IMR-90 (cell line): Measurements from ENCODE around the gene VSTM5. TPM values are rescaled to one million over a fixed set of nuclear protein-coding genes. Genes with fewer than 3 reads are reported as not detected.

ENCODE experiments used
- ATAC-seq: fragments of 200-7000 bp; cut with Tn5 transposase; 2 replicates; pipeline ENCODE4 v1.9.1; 2020; ENCODE audit warnings: low read depth, mild to moderate bottlenecking, moderate library complexity
- BruUV-seq: library from RNA; stranded (reverse); fragments of 400-500 nt; replicated peaks from 2 replicates; lab custom pipeline; 2021; lab: Mats Ljungman, UMichigan
- CTCF ChIA-PET: fragments of 300-600 bp; formaldehyde crosslinking; extraction: SDS; loops from one replicate; lab custom pipeline; 2021; ENCODE audit warnings: antibody characterized with exemption; lab: Yijun Ruan, JAX
- POLR2A ChIA-PET: fragments of 300-600 bp; sonication (Branson Sonifier 250); formaldehyde crosslinking; loops from one replicate; lab custom pipeline; 2022; ENCODE audit warnings: antibody characterized with exemption; ENCODE audit not compliant: unreplicated experiment; lab: Charles Lee
- DNase-seq: peaks from one replicate; pipeline ENCODE4 v3.0.0; 2013
- H2AFZ ChIP-seq: replicated peaks from 2 replicates; pipeline ENCODE3; 2013; ENCODE audit warnings: low read length, mild to moderate bottlenecking; ENCODE audit not compliant: poor library complexity
- H2AK5ac ChIP-seq: 2 replicates; pipeline ENCODE4 v1.6.1; 2013; ENCODE audit warnings: low read depth, low read length, inconsistent platforms
- H2AK9ac ChIP-seq: replicated peaks from 2 replicates; pipeline ENCODE3; 2013; ENCODE audit warnings: mild to moderate bottlenecking, low read depth, low read length, moderate library complexity; ENCODE audit not compliant: poor library complexity
- H2BK120ac ChIP-seq: 2 replicates; pipeline ENCODE4 v1.6.1; 2013; ENCODE audit warnings: low read depth, low read length, inconsistent platforms
- H2BK15ac ChIP-seq: 3 replicates; pipeline ENCODE4 v1.6.1; 2013; ENCODE audit warnings: low read depth, low read length, inconsistent platforms
- H2BK20ac ChIP-seq: 2 replicates; pipeline ENCODE4 v1.6.1; 2013; ENCODE audit warnings: low read depth, mild to moderate bottlenecking, inconsistent platforms, low read length, moderate library complexity
- H2BK5ac ChIP-seq: 2 replicates; pipeline ENCODE4 v1.6.1; 2013; ENCODE audit warnings: mild to moderate bottlenecking, low read depth, low read length, inconsistent platforms; ENCODE audit not compliant: poor library complexity, severe bottlenecking
- H3K14ac ChIP-seq: replicated peaks from 2 replicates; pipeline ENCODE4 v1.6.1; 2013; ENCODE audit warnings: low read depth, low read length, inconsistent platforms
- H3K18ac ChIP-seq: 2 replicates; pipeline ENCODE4 v1.6.1; 2013; ENCODE audit warnings: low read depth, low read length, control low read depth
- H3K23ac ChIP-seq: 2 replicates; pipeline ENCODE4 v1.6.1; 2013; ENCODE audit warnings: low read depth, low read length, inconsistent platforms
- H3K27ac ChIP-seq: 2 replicates; pipeline ENCODE4 v1.5.1; 2013; ENCODE audit warnings: mild to moderate bottlenecking, control low read depth, low read length; ENCODE audit not compliant: insufficient read depth
- H3K27me3 ChIP-seq: 2 replicates; pipeline ENCODE4 v1.6.1; 2013; ENCODE audit warnings: low read length; ENCODE audit not compliant: control insufficient read depth, insufficient read depth
- H3K36me3 ChIP-seq: 2 replicates; pipeline ENCODE4 v1.6.1; 2013; ENCODE audit warnings: low read length, mixed read lengths; ENCODE audit not compliant: control insufficient read depth, insufficient read depth
- H3K4ac ChIP-seq: 2 replicates; pipeline ENCODE4 v1.6.1; 2013; ENCODE audit warnings: low read depth, low read length, inconsistent platforms
- H3K4me1 ChIP-seq: 2 replicates; pipeline ENCODE4 v1.6.1; 2013; ENCODE audit warnings: low read length, mixed read lengths; ENCODE audit not compliant: control insufficient read depth, insufficient read depth
- H3K4me2 ChIP-seq: 2 replicates; pipeline ENCODE4 v1.6.1; 2013; ENCODE audit warnings: low read depth, mild to moderate bottlenecking, control low read depth, low read length, moderate library complexity
- H3K4me3 ChIP-seq: 2 replicates; pipeline ENCODE4 v1.5.1; 2013; ENCODE audit warnings: low read depth, mild to moderate bottlenecking, control low read depth, low read length, moderate library complexity; ENCODE audit not compliant: insufficient read depth
- H3K56ac ChIP-seq: 2 replicates; pipeline ENCODE4 v1.6.1; 2013; ENCODE audit warnings: low read length, inconsistent platforms; ENCODE audit not compliant: insufficient read depth; ENCODE audit errors: extremely low read depth
- H3K79me1 ChIP-seq, 2 experiments: 2 replicates each; pipeline ENCODE4 v1.6.1; 2013; ENCODE audit warnings: low read length in 2 of 2, inconsistent platforms in 1 of 2, low read depth in 1 of 2
- H3K9ac ChIP-seq: 2 replicates; pipeline ENCODE4 v1.6.1; 2013; ENCODE audit warnings: low read depth, low read length, control low read depth
- H3K9me1 ChIP-seq: 2 replicates; pipeline ENCODE4 v1.6.1; 2013; ENCODE audit warnings: low read length, inconsistent platforms; ENCODE audit not compliant: insufficient read depth
- H3K9me3 ChIP-seq: 2 replicates; pipeline ENCODE4 v1.6.1; 2013; ENCODE audit warnings: low read length; ENCODE audit not compliant: control insufficient read depth, insufficient read depth
- H4K20me1 ChIP-seq: 2 replicates; pipeline ENCODE4 v1.6.1; 2013; ENCODE audit warnings: low read length, inconsistent platforms; ENCODE audit not compliant: insufficient read depth
- H4K5ac ChIP-seq: 2 replicates; pipeline ENCODE4 v1.6.1; 2013; ENCODE audit warnings: mild to moderate bottlenecking, low read depth, low read length, control low read depth
- H4K8ac ChIP-seq, 2 experiments: 2 replicates each; pipeline ENCODE4 v1.6.1; 2013; ENCODE audit warnings: low read depth in 2 of 2, low read length in 2 of 2, control low read depth in 1 of 2, inconsistent platforms in 1 of 2
- H4K91ac ChIP-seq: 2 replicates; pipeline ENCODE4 v1.6.1; 2013; ENCODE audit warnings: low read depth, low read length, inconsistent platforms; ENCODE audit not compliant: insufficient read depth
- MAFK ChIP-seq: IDR thresholded peaks from 2 replicates; pipeline ENCODE4 v1.6.1; 2012; ENCODE audit warnings: low read depth, low read length, improper control_type of control experiment
- POLR2A ChIP-seq: IDR thresholded peaks from 2 replicates; pipeline ENCODE4 v1.6.1; 2012; ENCODE audit warnings: mild to moderate bottlenecking, low read depth, low read length
- WGBS, 2 experiments: methylation state at CpG; one replicate each; pipeline versions ENCODE4 v1.1.5 to v1.1.7; 2013; ENCODE audit warnings: missing lambda C conversion rate in 2 of 2; ENCODE audit not compliant: insufficient read length in 1 of 2; ENCODE audit errors: extremely low coverage in 2 of 2; 5-methylcytosine and 5-hydroxymethylcytosine counted together
- dilution Hi-C: fragments of 300-500 bp; cut with HindIII; formaldehyde crosslinking; loops from one replicate; pipeline ENCODE4 v1.14.3; 2018; ENCODE audit warnings: low sequenced_read_pairs; ENCODE audit not compliant: unreplicated experiment
- in situ Hi-C: fragments of 300-500 bp; cut with MboI; formaldehyde crosslinking; loops from 3 replicates; pipeline ENCODE4 v1.14.3; 2019; ENCODE audit warnings: low sequenced_read_pairs, inconsistent platforms, mixed read lengths
- intact Hi-C: fragments of 100-400 bp; cut with micrococcal nuclease; formaldehyde crosslinking; loops from 2 replicates; pipeline ENCODE4 v1.10.0; 2022
- polyA plus RNA-seq, 3 experiments: library from polyadenylated mRNA; depleted of rRNA; stranded (reverse); fragments of >200 nt; gene quantifications; 2 replicates each; pipeline ENCODE4 v1.2.3, GENCODE V29; 2012; ENCODE audit warnings: low replicate concordance in 1 of 3
- total RNA-seq: library from RNA; depleted of rRNA; stranded (reverse); fragments of >200 nt; gene quantifications from 2 replicates; pipeline ENCODE4 v1.2.3, GENCODE V29; 2012
- TF ChIP-seq, protein P1 (sequence below): fragments of 150-350 bp; IDR thresholded peaks from 2 replicates; pipeline ENCODE4 v1.6.1; 2016; ENCODE audit warnings: low read depth, mild to moderate bottlenecking, low read length, moderate library complexity, borderline replicate concordance

Gene VSTM5
- total and polyA plus RNA-seq, 2 of the 4 experiments (the other 2 are of a cell fraction) = 0.36 to 0.43 TPM

DNA sequence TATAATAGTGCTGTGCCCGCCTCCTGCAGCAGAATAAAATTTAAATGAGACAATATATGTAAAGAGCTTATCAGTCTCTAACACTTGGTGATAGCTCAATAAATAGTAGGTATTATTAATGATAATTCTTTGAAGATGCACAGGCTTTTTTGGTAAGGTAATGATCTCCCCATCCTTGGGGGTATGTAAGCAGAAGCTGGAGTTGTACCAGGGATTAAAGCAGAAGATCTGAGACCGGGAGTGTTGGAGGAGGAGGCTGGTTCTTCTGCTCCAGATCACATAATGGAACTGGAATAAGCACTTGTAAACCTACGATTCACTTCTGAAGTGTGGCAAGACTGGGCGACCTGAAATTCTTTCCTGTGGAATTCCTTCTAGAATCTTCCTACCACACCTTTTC, 8.4 kb downstream of the VSTM5 start:
- no peak for ATAC-seq
- POLR2A ChIA-PET = no interaction called here
- Histone ChIP-seq H3K9ac (no peak overlapping the region), H3K56ac (no peak overlapping the region), H4K20me1 (no peaks in the 10 kb centered on the region), H3K4me3 (no peak overlapping the region), H2AFZ (no peak overlapping the region), H2BK15ac (no peak overlapping the region), H4K5ac (no peak overlapping the region), H3K27me3 (no peaks in the 10 kb centered on the region), H2BK120ac (no peak overlapping the region), H2BK20ac (no peak overlapping the region), H2BK5ac (no peak overlapping the region), H2AK9ac (no peak overlapping the region), H3K23ac (no peak overlapping the region), H3K14ac (no peak overlapping the region), H3K9me1 (peaks cover 3% of the 10 kb centered on the region; the same call in 1 of the 2 replicates), H3K27ac (no peak overlapping the region), H3K4me2 (no peak overlapping the region), H3K36me3 (no peaks in the 10 kb centered on the region), H3K79me1 (no peaks in the 10 kb centered on the region), H4K8ac (no peak overlapping the region), H3K4ac (no peak overlapping the region), H2AK5ac (no peak overlapping the region), H3K4me1 (peaks cover 6% of the 10 kb centered on the region), H4K91ac (no peak overlapping the region), H3K9me3 (no peaks in the 10 kb centered on the region), H3K18ac (no peak overlapping the region)
- BruUV-seq = no TSS peak
- in situ Hi-C loops = no loop called here
- CTCF ChIA-PET = no interaction called here
- intact Hi-C loops = no loop called here
- WGBS, 2 experiments = no CpG with 5 or more reads among the region's 4 CpGs
- TF ChIP-seq, protein P1, sequence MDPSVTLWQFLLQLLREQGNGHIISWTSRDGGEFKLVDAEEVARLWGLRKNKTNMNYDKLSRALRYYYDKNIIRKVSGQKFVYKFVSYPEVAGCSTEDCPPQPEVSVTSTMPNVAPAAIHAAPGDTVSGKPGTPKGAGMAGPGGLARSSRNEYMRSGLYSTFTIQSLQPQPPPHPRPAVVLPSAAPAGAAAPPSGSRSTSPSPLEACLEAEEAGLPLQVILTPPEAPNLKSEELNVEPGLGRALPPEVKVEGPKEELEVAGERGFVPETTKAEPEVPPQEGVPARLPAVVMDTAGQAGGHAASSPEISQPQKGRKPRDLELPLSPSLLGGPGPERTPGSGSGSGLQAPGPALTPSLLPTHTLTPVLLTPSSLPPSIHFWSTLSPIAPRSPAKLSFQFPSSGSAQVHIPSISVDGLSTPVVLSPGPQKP = no peak
- TF ChIP-seq POLR2A (no peak), MAFK (no peak)
- dilution Hi-C loops = no loop called here
- no peak for DNase-seq
